GM18907 (cell line): ENCODE measurements around the gene CCDC9.
"Not testable (repeated sequence)": the region's sequence is repeated elsewhere in the genome, so short reads cannot be mapped to it uniquely, and the experiment has no call there.

Source experiments
- ATAC-seq: cut with Tn5 transposase; IDR thresholded peaks from one replicate; pipeline ENCODE4 v1.9.1; 2021; ENCODE audit warnings: mild to moderate bottlenecking, moderate library complexity; ENCODE audit not compliant: unreplicated experiment

Gene CCDC9

GRCh38 chr19:47258895-47259555 lies 2.7 kb downstream of the CCDC9 start:
- no peak for ATAC-seq

GRCh38 chr19:47260476-47260875 lies 4.2 kb downstream of the CCDC9 start:
- ATAC-seq = no peak

GRCh38 chr19:47261946-47262793 lies 5.8 kb downstream of the CCDC9 start:
- ATAC-seq = peak; percentile 67

- no peak for ATAC-seq
These were observed 8.3 kb downstream of the CCDC9 start for GRCh38 chr19:47264629-47265028.

GRCh38 chr19:47266401-47266941 lies 10.1 kb downstream of the CCDC9 start:
- ATAC-seq = no peak

GRCh38 chr19:47267350-47267759 lies 11.0 kb downstream of the CCDC9 start:
- no peak for ATAC-seq

GRCh38 chr19:47268028-47268427 lies 11.7 kb downstream of the CCDC9 start:
- ATAC-seq = no peak

GRCh38 chr19:47269596-47269995 lies 13.3 kb downstream of the CCDC9 start:
- no peak for ATAC-seq

GRCh38 chr19:47270408-47270807 lies 14.1 kb downstream of the CCDC9 start:
- no peak for ATAC-seq

GRCh38 chr19:47271949-47272348 lies 15.6 kb downstream of the CCDC9 start:
- no peak for ATAC-seq

GRCh38 chr19:47272448-47273312 lies 16.4 kb downstream of the CCDC9 start:
- no peak for ATAC-seq

GRCh38 chr19:47273313-47274070 lies 17.2 kb downstream of the CCDC9 start:
- peak; percentile 59 for ATAC-seq

GRCh38 chr19:47274071-47274890 lies 18.0 kb downstream of the CCDC9 start, which contains the start of gene INAFM1:
INAFM1 (plus strand) TSS chr19:47274885; CDS start chr19:47274920, 35 bp downstream.
- ATAC-seq = peak; percentile 61

- ATAC-seq = peak; percentile 29
These were observed 18.8 kb downstream of the CCDC9 start for GRCh38 chr19:47274891-47275761.

- ATAC-seq = no peak
These were observed 19.6 kb downstream of the CCDC9 start for GRCh38 chr19:47275791-47276461.

- not testable (repeated sequence) for ATAC-seq
These were observed 20.2 kb downstream of the CCDC9 start for GRCh38 chr19:47276513-47276912.

- no peak for ATAC-seq
These were observed 24.0 kb downstream of the CCDC9 start for GRCh38 chr19:47280183-47280797.
